Stimulated activated CD4-positive, alpha-beta T cell treated with anti-CD3 and anti-CD28 coated beads, TNF-alpha, amount 100 ng/mL, for 1 hour (primary cell): Measurements from ENCODE around the gene TSHZ2.

Experiments used
- DNase-seq, 3 donors: peaks; one replicate each; pipeline ENCODE4 v3.0.0-alpha.2; 2020; ENCODE audit warnings: low read depth in 3 of 3, low spot score in 1 of 3

Gene TSHZ2

GRCh38 chr20:53055367-53056067 is 83.4 kb downstream of the TSHZ2 start:
- DNase-seq, result no peak

GRCh38 chr20:53057579-53057978 is 85.4 kb downstream of the TSHZ2 start:
- no peak for DNase-seq

DNA sequence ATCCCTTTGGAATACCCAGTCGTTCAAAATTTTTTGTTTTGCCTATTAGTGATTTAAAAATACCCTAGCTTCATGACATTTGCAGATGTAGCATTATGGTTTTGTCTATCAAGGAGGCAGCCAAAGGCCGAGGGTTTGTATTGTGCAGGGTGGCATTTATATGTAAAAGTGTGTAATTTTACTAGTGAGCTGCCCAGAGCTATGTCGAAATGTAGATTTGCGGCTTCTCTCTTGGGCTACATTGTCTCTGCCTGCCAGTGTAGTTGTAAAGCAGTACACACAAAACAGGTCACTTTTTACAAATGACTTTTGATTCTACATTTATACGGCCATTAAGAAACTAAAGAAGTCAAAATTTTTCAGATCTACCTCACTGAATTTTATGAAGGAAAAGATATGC is 87.7 kb downstream of the TSHZ2 start:
- no peak for DNase-seq

DNA sequence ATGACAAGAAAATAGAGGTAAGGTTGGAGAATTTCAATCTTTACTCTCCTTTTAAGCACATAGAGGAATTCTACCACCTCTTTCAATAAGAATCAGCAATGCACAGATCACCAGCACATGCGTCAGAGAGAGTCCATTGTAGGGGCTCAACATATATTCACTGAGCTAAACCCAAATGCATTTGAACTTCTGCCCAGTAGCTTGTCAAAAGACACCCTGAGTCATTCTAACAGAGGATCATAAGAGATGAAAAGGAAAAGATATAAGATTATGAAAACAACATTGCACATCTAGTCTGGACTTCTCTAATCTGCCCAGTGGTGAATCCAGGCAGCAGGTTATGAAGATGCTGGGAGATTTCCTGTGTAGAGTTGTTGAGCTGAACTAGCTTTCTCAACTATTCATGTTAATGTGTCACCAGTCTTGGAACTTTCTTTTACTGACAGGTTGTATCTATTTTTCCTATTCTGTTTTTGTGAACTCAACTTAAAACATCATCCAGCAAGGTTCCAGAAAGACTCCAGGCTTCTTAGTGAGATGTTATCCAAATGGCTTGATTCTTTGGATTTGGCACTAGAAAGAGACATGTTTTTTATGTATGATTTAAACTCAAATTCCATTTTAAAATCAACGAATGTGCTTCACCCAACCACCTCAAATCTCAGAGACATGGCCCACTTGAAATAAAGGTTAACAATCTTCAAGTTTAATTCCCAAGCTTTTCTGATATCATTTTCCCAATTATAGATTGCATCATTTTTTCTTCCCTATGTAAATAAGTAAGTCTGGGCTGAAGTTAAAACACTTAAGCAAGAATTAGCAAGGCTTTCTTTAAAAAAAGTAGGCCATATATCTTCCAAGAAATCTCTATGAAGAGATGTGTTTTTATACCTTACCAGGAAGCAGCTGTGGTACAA is 89.3 kb downstream of the TSHZ2 start:
- DNase-seq, result no peak

- DNase-seq, result no peak
Observed at GRCh38 chr20:53064935-53065334, 92.8 kb downstream of the TSHZ2 start.

DNA sequence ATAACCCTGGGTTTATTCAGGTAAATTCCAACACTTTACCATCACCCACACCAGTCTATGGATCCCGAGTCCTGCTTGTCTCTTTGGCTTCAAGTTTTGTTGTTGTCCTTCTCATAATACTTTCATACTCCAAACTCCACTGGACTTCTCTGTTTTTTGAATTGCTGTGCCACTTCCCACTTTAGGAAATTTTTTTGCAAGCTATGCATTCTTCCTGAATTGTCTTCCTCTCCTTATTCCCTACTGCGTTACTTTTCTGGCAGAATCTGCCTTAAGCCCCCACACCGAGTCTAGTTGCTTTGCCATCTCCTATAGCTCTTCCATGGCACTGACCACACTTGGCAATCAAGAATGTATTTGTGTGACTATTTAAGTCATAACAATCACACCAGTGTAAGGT is 96.1 kb downstream of the TSHZ2 start:
- DNase-seq, result no peak

GRCh38 chr20:53069132-53069531 is 97.0 kb downstream of the TSHZ2 start:
- DNase-seq, result no peak

GRCh38 chr20:53070224-53070623 is 98.1 kb downstream of the TSHZ2 start:
- DNase-seq, result no peak

DNA sequence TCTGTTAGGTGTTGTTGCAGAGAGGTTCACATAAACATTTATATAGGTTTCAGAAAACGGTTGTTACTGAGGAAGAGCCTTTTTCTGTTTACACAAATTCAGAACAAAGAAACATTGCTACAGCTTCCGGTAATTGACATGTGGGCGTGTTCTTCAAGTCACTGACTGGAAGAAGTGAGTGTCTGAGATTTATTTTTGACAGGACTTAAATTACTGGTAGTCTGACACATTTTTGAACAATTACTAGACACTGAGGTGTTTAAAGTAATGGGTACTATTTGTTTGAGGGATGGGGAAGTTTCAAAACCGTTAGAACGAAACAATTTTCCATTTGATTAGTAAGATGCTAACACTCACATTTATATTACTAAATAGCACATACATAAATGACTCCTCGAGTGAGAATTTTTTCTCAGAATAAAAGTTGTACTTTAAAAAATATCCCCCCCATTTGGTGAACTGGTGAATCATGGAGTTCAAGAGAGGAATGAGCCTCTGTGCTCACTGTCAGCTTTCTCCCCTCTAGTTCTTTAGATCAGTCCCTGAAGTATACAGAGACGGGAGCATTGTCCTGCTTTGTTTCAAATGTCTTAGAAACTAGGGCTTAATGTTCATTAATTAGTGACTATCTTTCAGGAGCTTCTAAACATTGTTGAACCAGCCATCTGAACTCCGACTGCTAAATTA is 98.7 kb downstream of the TSHZ2 start:
- no peak for DNase-seq

DNA sequence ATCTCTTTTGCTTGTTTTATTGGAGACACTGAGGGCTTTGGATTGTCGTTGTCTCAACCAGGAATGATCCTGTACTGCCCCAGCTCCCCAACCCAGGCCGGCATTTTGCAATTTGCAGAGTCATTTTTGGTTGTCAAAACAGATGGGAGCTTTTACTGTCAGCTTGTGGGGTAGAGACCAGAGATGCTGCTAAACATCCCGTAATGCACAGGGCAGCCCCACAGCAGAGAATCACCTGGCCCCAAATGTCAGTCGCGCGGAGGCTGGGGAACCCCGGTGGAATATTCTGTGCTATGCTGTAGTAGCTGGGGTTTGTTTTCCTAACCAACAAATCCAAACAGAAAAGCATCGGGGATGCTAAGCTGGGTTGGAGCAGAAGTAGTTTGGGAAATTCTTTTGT is 99.7 kb downstream of the TSHZ2 start:
- no peak for DNase-seq

DNA sequence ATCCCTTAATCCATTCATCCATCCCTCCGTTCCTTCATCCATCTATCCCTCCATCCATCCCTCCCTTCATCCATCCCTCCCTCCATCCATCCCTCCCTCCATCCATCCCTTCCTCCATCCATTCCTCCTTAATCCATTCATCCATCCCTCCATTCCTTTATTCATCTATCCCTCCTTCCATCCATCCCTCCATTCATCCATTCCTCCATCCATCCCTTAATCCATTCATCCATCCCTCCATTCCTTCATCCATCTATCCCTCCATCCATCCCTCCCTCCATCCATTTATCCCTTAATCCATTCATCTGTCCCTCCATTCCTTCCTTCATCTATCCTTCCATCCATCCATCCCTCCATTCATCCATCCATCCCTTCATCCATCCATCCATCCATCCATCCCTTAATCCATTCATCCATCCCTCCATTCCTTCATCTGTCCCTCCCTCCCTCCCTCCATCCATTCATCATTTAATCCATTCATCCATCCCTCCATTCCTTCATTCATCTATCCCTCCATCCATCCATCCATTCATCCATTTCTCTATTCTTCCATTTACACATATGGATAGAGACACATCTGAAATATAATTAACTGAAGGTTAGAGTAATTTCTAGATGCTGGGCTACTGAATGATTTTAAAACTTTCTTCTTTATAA is 100.9 kb downstream of the TSHZ2 start:
- DNase-seq, result no peak

- DNase-seq, result no peak
Observed at GRCh38 chr20:53073636-53074415, 101.7 kb downstream of the TSHZ2 start.

DNA sequence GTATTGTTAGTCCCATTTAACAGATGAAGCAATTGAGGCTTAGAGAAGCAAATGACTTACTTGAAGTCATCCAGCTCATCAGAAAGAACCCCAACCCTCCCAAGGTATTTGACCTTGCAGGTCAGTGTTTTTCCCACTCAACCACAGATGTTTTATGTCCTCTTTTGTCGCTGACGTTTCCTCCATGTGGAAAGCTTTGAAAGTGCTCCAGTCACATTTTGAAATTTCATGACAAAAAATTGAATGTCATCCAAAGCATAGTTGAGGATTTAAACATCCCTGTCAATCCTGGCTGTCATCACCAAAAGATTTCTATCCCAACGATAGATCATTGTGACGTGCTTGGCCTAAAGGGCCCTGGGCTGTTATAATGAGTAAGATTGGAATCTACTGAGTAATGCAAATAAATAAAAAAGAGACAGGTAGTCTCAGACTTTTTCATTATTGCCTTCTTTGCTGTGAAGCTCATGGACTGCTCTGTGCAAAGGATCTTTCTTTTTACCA is 102.7 kb downstream of the TSHZ2 start:
- DNase-seq, result no peak

GRCh38 chr20:53076668-53077067 is 104.5 kb downstream of the TSHZ2 start:
- no peak for DNase-seq

DNA sequence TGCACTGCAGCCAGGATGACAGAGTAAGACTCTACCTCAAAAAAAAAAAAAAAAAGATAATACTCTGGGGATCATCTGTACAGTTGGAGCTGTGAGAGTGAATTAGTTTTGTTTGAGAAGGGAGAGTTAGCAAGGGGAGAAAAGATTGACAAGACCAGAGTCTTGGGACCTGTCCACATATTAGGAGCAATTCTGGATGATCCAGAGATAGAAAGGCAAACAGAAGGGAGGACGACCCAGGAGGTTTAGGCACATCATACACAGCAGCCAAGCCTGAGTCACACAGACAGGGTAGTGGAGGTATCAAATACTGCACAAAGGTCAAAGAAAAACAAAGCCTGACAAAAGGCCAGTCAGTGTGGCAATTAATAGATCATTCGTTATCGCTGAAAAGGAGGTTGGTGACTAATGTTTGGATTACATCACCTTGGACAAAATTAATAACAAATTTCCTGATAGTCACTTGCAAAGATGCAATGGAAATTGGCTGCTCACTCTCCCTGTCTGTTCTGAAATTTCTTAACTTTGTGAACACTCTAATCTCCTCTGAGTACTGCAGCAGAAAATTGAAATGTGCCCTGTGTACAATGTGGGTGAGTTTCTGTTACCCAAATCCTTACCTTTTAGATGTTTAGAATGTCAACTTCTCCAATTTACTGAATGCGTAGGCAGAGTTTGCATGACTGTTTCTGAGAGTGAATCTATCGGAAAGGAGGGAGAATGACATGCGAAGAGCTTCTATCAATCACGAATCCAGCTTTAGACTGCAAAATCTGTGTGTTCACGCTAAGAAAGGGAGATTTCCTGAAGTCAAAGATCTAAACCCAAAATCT is 105.4 kb downstream of the TSHZ2 start:
- DNase-seq, result no peak

DNA sequence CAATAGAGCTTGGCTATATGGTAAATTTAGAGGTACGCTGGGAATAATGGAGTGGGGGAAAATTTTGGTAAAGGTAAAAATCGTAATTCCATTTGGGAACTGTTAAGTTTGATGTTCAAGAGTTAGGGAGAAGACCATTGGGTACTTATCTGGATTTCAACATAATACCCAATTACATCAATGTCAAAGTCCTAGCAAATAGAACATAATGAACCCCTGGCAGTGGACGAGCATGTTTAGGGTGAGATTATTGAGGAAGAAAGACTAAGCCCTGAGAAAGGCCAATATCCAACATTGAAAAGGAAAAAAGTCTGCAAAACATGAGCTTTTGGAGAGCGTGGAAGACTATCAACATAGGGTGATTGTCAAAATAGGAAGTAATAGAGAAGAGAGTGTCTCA is 106.6 kb downstream of the TSHZ2 start:
- DNase-seq, result no peak

GRCh38 chr20:53079261-53079691 is 107.1 kb downstream of the TSHZ2 start:
- no peak for DNase-seq

DNA sequence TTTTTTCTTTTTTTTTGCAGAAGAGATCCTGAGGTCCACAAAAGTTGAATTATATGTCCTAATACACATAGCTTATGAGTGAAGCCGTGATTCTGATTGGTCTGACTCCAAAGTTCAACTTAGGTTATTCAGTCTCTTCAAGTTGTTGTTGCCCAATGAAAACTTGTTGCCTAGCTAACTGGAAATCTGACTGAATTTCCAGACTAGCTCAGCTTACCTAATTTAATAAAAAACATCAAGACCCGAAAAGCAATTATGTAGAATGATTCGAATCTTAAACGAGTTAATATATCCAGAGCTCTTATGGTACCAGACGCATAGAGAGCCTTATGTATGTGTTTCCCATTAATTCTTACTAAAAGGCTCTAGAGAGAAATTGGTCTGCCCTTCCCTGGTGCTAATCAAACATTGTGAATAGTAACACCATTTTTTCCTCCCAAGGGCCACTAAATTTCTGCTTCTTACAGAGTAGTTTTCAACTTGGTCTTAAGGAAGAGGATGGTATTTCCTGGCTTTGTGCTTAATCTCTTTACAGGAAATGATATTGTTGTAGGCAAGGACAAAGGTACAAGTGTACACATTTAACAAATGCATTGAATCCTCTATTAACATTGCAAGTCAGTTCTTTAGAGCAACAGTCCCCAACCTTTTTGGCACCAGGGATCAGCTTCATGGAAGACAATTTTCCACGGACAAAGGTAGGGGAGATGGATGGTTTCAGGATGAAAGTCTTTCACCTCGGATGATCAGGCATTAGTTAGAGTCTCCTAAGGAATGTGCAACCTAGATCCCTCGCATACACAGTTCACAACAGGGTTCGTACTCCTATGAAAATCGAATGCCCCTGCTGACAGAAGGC is 107.9 kb downstream of the TSHZ2 start:
- DNase-seq, result no peak

DNA sequence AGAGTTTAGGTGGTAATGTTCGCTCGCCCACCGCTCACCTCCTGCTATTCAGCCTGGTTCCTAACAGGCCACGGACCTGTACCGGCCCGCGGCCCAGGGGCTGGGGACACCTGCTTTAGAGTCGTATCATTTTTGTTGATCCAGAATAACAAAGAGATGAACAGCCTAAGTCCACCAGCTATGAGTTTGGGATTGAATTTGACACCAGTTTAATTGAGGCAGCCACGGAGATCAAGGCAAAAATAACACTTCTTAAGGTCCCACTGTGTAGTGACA is 108.5 kb downstream of the TSHZ2 start:
- no peak for DNase-seq
